Globus pallidus (tissue), 1 donor: ENCODE results near the gene COMMD3.

Experiments used
- DNase-seq: peaks from one replicate; pipeline ENCODE4 v3.0.0-alpha.2; 2015; ENCODE audit warnings: low spot score

The COMMD3 gene

GRCh38 chr10:22319980-22320558 is 3.9 kb downstream of the COMMD3 start:
- no peak for DNase-seq

GRCh38 chr10:22320591-22321155 is 4.5 kb downstream of the COMMD3 start, which contains the start of gene BMI1:
Gene BMI1 (plus strand): TSS chr10:22321099. CDS start chr10:22326450, 5,351 bp downstream.
- DNase-seq, result peak; percentile 82

GRCh38 chr10:22321156-22321923 is 5.2 kb downstream of the COMMD3 start:
- DNase-seq, result peak; percentile 65

- DNase-seq, result no peak
Measured at GRCh38 chr10:22321924-22322640, 5.9 kb downstream of the COMMD3 start.

GRCh38 chr10:22322641-22323160 is 6.5 kb downstream of the COMMD3 start:
- no peak for DNase-seq

- DNase-seq, result no peak
Measured at GRCh38 chr10:22323538-22324305, 7.5 kb downstream of the COMMD3 start.

- DNase-seq, result peak; percentile 53
Measured at GRCh38 chr10:22324413-22324812, 8.2 kb downstream of the COMMD3 start.

GRCh38 chr10:22324893-22325271 is 8.7 kb downstream of the COMMD3 start:
- DNase-seq, result no peak

- peak; percentile 48 for DNase-seq
Measured at GRCh38 chr10:22325272-22326144, 9.3 kb downstream of the COMMD3 start.

- DNase-seq, result no peak
Measured at GRCh38 chr10:22326145-22326702, 10.0 kb downstream of the COMMD3 start.

GRCh38 chr10:22329150-22329549 is 13.0 kb downstream of the COMMD3 start:
- no peak for DNase-seq

- no peak for DNase-seq
Measured at GRCh38 chr10:22332116-22332692, 16.0 kb downstream of the COMMD3 start.

GRCh38 chr10:22333167-22333974 is 17.2 kb downstream of the COMMD3 start:
- no peak for DNase-seq

GRCh38 chr10:22333975-22334282 is 17.7 kb downstream of the COMMD3 start:
- no peak for DNase-seq

GRCh38 chr10:22334414-22335172 is 18.4 kb downstream of the COMMD3 start:
- no peak for DNase-seq

GRCh38 chr10:22335173-22335933 is 19.2 kb downstream of the COMMD3 start:
- peak; percentile 60 for DNase-seq

- DNase-seq, result no peak
Measured at GRCh38 chr10:22338185-22338900, 22.2 kb downstream of the COMMD3 start.
